MM.1S (cell line): ENCODE results near the gene TAF1B.

Experiments
- DNase-seq: peaks from one replicate; pipeline ENCODE4 v3.0.0-alpha.2; 2015
- H2AFZ ChIP-seq: fragments of 300-600 bp; sonication (generic); 2 replicates; pipeline ENCODE4 v1.6.0; 2016; ENCODE audit warnings: antibody characterized with exemption, low read length
- H3F3A ChIP-seq: fragments of 300-600 bp; sonication (generic); 2 replicates; pipeline ENCODE4 v1.6.1; 2016; ENCODE audit warnings: mild to moderate bottlenecking, antibody characterized with exemption, low read length, moderate library complexity, mixed read lengths; ENCODE audit not compliant: insufficient read depth
- H3K27ac ChIP-seq: fragments of 300-600 bp; sonication (generic); 2 replicates; pipeline ENCODE4 v1.5.1; 2016; ENCODE audit warnings: mild to moderate bottlenecking, low read length
- H3K27me3 ChIP-seq: fragments of 300-600 bp; sonication (generic); replicated peaks from 2 replicates; pipeline ENCODE4 v1.6.0; 2016; ENCODE audit warnings: low read length; ENCODE audit not compliant: insufficient read depth
- H3K36me3 ChIP-seq: fragments of 300-600 bp; sonication (generic); replicated peaks from 2 replicates; pipeline ENCODE4 v1.6.1; 2016; ENCODE audit warnings: mild to moderate bottlenecking, low read length, mixed read lengths; ENCODE audit not compliant: insufficient read depth
- H3K4me1 ChIP-seq: fragments of 300-600 bp; sonication (generic); 2 replicates; pipeline ENCODE4 v1.6.1; 2016; ENCODE audit warnings: low read length, mixed read lengths
- H3K4me2 ChIP-seq: fragments of 300-600 bp; sonication (generic); 2 replicates; pipeline ENCODE4 v1.6.0; 2016; ENCODE audit warnings: low read depth, low read length
- H3K4me3 ChIP-seq: fragments of 300-600 bp; sonication (generic); 2 replicates; pipeline ENCODE4 v1.5.1; 2016; ENCODE audit warnings: low read length, mixed read lengths
- H3K79me2 ChIP-seq: fragments of 300-600 bp; sonication (generic); 2 replicates; pipeline ENCODE4 v1.6.1; 2016; ENCODE audit warnings: mixed run types, low read length, mixed read lengths
- H3K9ac ChIP-seq: fragments of 300-600 bp; sonication (generic); 2 replicates; pipeline ENCODE4 v1.6.1; 2016; ENCODE audit warnings: low read length, mixed read lengths
- H3K9me2 ChIP-seq: fragments of 300-600 bp; sonication (generic); replicated peaks from 2 replicates; pipeline ENCODE4 v1.6.1; 2016; ENCODE audit warnings: mild to moderate bottlenecking, low read length, mixed read lengths; ENCODE audit not compliant: insufficient read depth
- H3K9me3 ChIP-seq: fragments of 300-600 bp; sonication (generic); replicated peaks from 2 replicates; pipeline ENCODE4 v1.6.1; 2016; ENCODE audit warnings: mild to moderate bottlenecking, low read length, mixed read lengths; ENCODE audit not compliant: insufficient read depth
- H4K20me1 ChIP-seq: fragments of 300-600 bp; sonication (generic); 2 replicates; pipeline ENCODE4 v1.6.1; 2016; ENCODE audit warnings: mild to moderate bottlenecking, low read length, moderate library complexity, mixed read lengths; ENCODE audit not compliant: insufficient read depth
- CTCF ChIP-seq: fragments of 300-600 bp; sonication (generic); IDR thresholded peaks from 2 replicates; pipeline ENCODE4 v1.5.1; 2016; ENCODE audit warnings: antibody characterized with exemption, low read length, mixed read lengths
- EZH2 ChIP-seq: fragments of 300-600 bp; sonication (generic); optimal IDR thresholded peaks from 2 replicates; pipeline ENCODE3; 2017; ENCODE audit warnings: low read depth, mild to moderate bottlenecking, antibody characterized with exemption, low read length, mixed read lengths
- EZH2phosphoT487 ChIP-seq: fragments of 300-600 bp; sonication (generic); IDR thresholded peaks from 2 replicates; pipeline ENCODE4 v1.6.1; 2018; ENCODE audit warnings: antibody characterized with exemption, low read length

Gene TAF1B

DNA sequence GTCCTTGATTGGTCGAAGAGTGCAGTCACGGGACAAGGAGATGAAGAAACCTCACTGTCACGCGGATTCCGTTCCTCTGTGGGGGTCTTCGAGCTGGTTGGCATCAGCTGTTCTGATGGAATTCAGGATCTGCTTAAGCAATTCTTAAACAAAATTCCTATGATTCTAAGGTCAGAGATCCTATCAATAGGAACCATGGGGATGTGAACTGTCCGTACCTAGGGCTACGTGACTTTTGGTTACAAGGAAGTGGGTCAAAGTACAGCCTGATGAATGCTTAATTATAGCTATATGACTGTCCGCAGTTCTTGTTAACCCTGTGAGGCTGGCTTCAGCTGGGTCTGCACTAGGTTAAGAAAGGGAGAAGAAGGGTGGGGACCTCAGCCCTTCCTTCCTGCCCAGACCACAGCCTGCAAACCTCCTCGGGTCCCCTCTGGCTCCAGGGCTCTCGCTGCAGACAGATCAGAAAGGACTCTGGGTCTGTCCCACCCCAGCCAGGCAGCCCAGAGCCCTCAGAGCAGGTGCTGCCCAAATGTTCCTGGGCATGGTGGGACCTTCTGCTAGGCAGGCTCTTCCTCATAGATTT is 44.2 kb upstream of the TAF1B start:
- Histone ChIP-seq H3K79me2 (no peaks in the 10 kb centered on the region), H3K9ac (no peak overlapping the region), H3K27me3 (no peaks in the 10 kb centered on the region), H3K9me2 (no peaks in the 10 kb centered on the region), H4K20me1 (no peaks in the 10 kb centered on the region), H3K4me3 (no peak overlapping the region), H3F3A (no peaks in the 10 kb centered on the region), H2AFZ (0 out of 2 replicates have a peak overlapping the region, but pooled peaks have one; percentile 17), H3K9me3 (no peaks in the 10 kb centered on the region), H3K36me3 (no peaks in the 10 kb centered on the region), H3K4me1 (no peaks in the 10 kb centered on the region), H3K4me2 (peak overlapping the region; percentile 37; the same call in 1 of the 2 replicates), H3K27ac (no peak overlapping the region)
- TF ChIP-seq EZH2: no peak
- TF ChIP-seq EZH2phosphoT487: no peak
- no peak for TF ChIP-seq CTCF
- no peak for DNase-seq

DNA sequence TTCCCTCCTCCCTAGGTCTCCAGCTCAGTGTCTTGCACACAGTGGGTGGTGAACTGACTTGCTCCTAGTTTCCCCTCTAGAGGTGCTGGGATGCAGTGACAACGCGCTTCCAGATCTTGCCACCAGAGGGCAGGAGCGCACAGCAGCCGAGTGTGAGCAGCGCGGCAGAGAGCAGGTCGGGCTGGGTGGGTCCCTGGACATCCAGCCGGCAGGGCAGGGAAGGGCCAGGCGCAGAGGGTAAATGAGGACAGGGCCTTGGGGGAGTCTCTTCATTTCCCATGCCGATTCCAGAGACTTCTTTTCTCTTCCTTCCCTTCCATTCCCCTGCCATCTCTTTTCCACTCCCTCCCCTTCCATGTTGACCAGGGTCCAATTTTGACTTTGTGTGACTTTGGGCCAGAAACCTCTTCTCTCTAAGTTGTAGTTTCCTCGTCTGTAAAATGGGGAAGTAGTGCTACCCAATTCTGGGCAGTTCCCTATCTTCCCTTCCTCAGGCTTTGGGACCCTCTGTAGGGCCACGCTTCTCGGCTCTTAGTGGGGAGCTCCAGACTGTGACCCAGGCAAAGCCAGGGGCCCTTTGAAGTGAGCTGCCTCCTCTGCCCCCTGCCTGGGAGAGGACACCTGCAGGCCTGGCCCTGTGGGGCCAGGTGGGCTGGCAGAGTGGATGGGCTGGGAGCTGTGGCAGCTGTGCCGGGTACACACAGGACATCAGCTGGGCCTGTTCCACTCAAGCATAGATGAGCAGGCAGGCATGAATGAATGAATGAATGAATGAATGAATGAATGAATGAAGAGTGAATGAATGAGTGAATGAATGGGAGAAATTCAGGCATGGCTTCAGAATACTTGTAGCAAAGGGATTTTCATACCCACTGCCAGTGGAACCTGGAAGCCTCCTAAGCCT is 43.3 kb upstream of the TAF1B start:
- no peaks in the 10 kb centered on the region for H4K20me1 ChIP-seq
- H3K4me1 ChIP-seq: no peaks in the 10 kb centered on the region
- no peak overlapping the region for H3K9ac ChIP-seq
- H3K27ac ChIP-seq: no peak overlapping the region
- no peaks in the 10 kb centered on the region for H3K9me3 ChIP-seq
- H3K4me2 ChIP-seq: peak overlapping the region; percentile 37; the same call in 1 of the 2 replicates
- H3F3A ChIP-seq: no peaks in the 10 kb centered on the region
- TF ChIP-seq CTCF: peak; percentile 96
- no peak for TF ChIP-seq EZH2
- DNase-seq: peak; percentile 75
- H3K27me3 ChIP-seq: no peaks in the 10 kb centered on the region
- no peaks in the 10 kb centered on the region for H3K9me2 ChIP-seq
- H2AFZ ChIP-seq: peak overlapping the region; percentile 41; the same call in 1 of the 2 replicates
- no peak overlapping the region for H3K4me3 ChIP-seq
- H3K36me3 ChIP-seq: no peaks in the 10 kb centered on the region
- no peaks in the 10 kb centered on the region for H3K79me2 ChIP-seq

GRCh38 chr2:9800639-9800974 is 42.7 kb upstream of the TAF1B start:
- Histone ChIP-seq H3K79me2 (no peaks in the 10 kb centered on the region), H3K4me1 (no peaks in the 10 kb centered on the region), H3K9me2 (no peaks in the 10 kb centered on the region), H3K9me3 (no peaks in the 10 kb centered on the region), H3K27me3 (no peaks in the 10 kb centered on the region), H3K9ac (no peak overlapping the region), H3K27ac (no peak overlapping the region), H3K4me3 (no peak overlapping the region), H3K4me2 (no peak overlapping the region), H3K36me3 (no peaks in the 10 kb centered on the region), H2AFZ (no peak overlapping the region), H4K20me1 (no peaks in the 10 kb centered on the region), H3F3A (no peaks in the 10 kb centered on the region)
- DNase-seq: no peak
- TF ChIP-seq EZH2phosphoT487: no peak
- TF ChIP-seq CTCF: no peak
- TF ChIP-seq EZH2: no peak
